Left kidney (tissue), 1 donor: ENCODE results near the gene MBNL2. TPM values are rescaled to one million over a fixed set of nuclear protein-coding genes. Genes with fewer than 3 reads are reported as not detected.

Source experiments
- polyA plus RNA-seq: library from polyadenylated mRNA; unstranded; fragments of 120-200 nt; gene quantifications from one replicate; pipeline ENCODE4 v1.2.1, GENCODE V29; 2013; ENCODE audit not compliant: insufficient read length

Gene MBNL2
- polyA plus RNA-seq, 1 donor, result 61.8 TPM

Other genes starting within 250 kb of the MBNL2 start
- 5.8 TPM for gene OXGR1, start 227.9 kb upstream of the MBNL2 start, polyA plus RNA-seq
- gene RAP2A, start 211.8 kb downstream of the MBNL2 start, polyA plus RNA-seq, result 43.9 TPM